HG02798 (cell line): ENCODE data around the gene NOL8.

Experiments used
- ATAC-seq: cut with Tn5 transposase; IDR thresholded peaks from one replicate; pipeline ENCODE4 v1.9.1; 2021; ENCODE audit warnings: mild to moderate bottlenecking; ENCODE audit not compliant: unreplicated experiment, poor library complexity

NOL8 gene

DNA sequence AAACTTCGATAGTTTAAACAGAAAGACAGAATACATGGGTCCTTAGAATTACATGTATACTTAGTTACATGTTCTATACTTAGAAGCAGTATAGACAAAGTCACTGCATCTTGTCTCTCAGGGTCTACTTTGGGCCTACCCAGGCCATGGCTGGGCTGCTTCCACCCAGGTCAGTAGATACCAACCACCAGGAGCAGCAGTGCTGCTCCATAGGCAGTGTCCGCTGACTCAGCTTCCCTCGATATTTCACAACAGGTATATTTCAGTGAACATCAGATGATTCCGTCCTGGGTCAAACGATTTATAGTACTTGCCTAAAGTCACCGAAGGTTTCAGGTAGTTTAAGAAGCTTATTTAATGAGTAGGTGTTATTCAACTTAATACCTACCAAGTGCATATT is 49.6 kb downstream of the NOL8 start:
- no peak for ATAC-seq

DNA sequence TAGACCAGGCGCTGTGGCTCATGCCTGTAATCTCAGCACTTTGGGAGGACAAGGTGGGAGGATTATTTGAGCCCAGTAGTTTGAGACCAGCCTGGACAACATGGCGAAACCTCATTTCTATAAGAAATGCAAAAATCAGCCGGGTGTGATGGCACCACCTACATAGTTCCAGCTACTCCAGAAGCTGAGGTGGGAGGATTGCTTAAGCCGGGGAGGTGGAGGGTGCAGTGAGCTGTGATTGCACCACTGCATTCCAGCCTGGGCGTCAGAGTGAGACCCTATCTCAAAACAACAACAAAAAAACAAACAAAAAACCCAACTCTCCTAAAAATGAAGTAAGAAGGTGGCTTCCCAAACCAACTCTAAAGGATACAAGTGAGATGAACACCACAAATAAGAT is 54.6 kb downstream of the NOL8 start:
- no peak for ATAC-seq

DNA sequence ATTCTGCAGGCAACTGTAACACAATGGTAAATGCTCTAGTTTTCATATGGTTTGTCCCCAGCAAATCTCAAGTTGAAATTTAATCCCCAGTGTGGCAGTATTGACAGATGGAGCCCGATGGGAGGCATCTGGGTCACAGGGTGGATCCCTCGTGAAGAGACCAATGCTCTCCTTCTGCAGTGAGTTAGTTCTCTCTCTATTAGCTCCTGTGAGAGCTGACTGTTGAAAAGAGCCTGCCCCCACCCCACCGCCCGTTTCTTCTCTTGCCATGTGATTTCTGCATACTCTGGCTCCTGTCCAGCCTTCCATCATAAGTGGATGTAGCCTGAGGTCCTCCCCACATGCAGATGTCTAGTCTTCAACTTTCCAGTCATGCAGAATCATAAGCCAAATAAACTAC is 58.7 kb downstream of the NOL8 start:
- no peak for ATAC-seq

DNA sequence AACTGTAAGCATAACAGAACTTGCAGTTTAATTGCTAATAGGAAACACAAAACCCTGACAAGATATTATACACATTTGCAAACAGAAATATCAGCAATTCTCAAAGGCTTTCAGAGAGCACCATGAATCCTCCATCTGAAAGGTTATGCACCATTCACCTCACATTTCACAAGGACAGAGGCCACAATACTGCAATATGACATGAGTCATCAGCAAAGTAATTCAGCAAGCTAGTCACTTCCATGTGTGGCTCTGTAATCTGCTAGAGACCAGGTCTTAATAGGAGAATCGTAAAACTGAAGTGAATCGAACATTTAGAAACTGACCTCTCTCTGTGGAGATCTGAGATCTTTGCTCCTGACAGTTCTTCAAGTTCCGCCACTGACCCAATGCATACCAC is 60.0 kb downstream of the NOL8 start:
- ATAC-seq: no peak

DNA sequence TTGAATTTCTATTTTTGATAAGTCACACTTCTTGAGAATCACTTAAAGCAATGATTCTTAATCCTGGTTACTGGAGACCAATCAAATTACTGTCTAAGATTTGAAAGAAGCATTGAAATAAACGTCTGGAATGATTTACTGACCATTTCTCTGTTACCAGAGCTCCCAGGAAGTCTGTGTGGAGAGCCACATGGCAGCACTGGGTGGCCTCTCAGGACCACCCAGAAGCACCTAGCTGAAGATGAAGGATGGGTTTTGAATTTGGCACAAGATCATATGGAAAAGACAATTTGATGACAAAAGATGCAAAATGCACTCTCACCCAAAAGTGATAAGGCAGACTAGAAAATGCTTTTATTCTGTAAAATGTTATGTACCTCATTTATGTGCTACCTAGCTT is 62.0 kb downstream of the NOL8 start:
- no peak for ATAC-seq

DNA sequence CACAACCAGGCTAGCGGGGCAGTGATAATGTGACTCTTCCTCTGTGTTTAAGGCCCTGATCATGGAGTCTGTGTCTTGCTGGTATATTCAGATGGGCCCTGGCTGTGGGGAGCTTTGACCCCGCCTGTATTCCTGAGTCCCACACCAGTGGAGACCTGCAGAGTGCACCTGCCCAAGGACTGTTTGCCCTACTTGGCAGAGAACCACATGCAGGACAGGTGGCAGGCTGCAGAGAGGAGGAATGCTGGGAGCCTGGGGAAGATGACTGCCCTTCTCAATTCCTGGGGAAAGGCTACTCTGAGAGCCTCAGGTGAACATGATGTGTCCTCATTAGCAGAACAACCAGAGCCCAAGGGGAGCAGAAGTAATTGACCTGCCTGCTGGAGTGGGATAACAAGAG is 67.8 kb downstream of the NOL8 start:
- ATAC-seq: no peak

DNA sequence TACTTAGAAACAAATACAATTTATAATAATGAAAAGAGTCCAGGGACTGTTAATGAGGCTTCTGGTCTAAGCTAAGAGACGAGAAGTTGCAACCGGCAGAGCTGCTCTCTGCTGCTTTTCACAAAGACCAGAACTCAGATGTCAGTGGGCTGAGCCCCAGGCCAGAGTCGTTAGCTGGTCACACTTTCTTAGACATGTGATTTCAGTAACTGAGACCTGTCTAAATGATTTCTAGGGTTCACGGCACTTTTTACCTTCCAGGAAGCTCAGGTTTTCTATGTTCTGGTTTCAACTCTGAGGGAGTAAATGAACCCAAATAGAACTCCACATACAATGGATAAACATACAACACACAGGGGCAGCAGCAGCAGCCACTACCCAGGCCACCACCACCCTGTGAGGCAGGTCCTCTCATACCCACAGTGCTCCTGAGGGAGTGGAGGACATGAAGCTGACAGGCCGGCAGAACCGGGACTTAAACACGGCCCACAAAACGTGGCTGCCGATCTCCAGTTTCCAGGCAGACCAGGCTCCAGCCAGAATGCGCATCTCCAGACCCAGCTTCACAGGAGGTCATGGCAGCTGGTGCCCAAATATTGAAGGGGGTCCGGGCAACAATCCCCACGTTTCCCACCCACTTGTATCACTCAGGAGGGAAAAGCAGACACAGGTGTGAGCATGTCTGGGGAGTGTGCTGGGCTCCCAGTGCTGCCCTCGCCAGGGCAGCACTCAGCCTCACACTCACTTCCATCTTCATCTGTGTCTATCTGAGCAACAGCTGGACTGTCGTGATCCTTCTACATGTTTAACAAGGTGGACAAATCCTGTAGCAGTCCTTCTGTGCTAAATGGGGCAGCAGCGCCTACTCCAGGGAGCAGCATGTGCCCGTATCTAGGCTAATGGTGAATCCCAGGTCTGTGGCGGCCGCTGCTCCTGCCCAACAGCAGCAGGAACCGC is 70.5 kb downstream of the NOL8 start:
- ATAC-seq: no peak

DNA sequence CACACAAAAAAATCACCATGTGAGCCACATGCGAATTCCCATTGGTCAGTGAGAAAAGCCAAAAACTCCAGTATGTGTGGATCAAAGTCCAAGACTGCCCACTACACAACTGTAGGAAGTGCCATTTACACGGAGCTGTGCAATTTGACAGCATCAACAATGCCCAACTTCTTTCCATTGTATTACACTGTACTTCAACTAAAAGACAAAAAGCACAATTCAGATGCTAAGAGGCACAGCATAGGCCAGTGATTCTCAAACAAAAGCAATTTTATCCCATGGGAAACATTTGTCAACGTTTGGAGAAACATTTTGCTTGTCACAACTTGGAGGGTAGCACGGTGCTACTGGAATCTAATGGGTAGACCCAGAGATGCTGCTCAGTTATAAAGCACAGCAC is 71.5 kb downstream of the NOL8 start:
- no peak for ATAC-seq

DNA sequence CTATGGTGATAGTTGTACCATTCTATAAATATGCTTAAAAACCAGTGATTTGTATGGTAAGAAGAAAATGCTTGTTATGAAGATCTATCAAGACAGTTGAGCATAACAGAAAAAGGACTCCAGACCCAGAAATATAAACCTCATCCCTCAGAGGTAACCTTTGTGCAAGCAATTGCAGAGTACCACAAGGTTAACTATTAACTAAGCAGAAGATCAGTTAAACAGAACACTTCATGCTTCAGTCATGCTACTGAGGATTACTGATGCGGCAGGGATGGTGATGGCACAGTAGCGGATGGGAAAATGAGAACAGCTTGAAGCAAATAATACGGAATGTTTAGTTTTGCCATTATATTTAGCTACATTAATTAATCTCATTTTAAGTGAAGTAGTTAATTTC is 77.2 kb downstream of the NOL8 start:
- no peak for ATAC-seq
